Fibroblast of the aortic adventitia (primary cell): ENCODE data around the gene DUSP1. TPM values are rescaled to one million over a fixed set of nuclear protein-coding genes. Genes with fewer than 3 reads are reported as not detected.

ENCODE experiments used
- DNase-seq: peaks from one replicate; pipeline ENCODE4 v3.0.0-alpha.2; 2010; ENCODE audit warnings: low read depth
- H3K4me3 ChIP-seq: 2 replicates; pipeline ENCODE4 v1.5.1; 2011; ENCODE audit warnings: low read depth, mild to moderate bottlenecking, control low read depth, low read length, moderate library complexity
- CTCF ChIP-seq: IDR thresholded peaks from 2 replicates; pipeline ENCODE4 v1.5.1; 2011; ENCODE audit warnings: mild to moderate bottlenecking, low read length, control low read depth, inconsistent platforms; ENCODE audit not compliant: insufficient read depth
- total RNA-seq: library from RNA; depleted of rRNA; stranded (reverse); fragments of >200 nt; gene quantifications from 2 replicates; pipeline ENCODE4 v1.2.3, GENCODE V29; 2012; ENCODE audit warnings: low replicate concordance

The DUSP1 gene
- total RNA-seq, 1 donor = 44.1 TPM

GRCh38 chr5:172775326-172776234, 4.6 kb upstream of the DUSP1 start:
- no peak for TF ChIP-seq CTCF
- peak; percentile 92 for DNase-seq

GRCh38 chr5:172774561-172775315, 3.7 kb upstream of the DUSP1 start:
- TF ChIP-seq CTCF = no peak
- DNase-seq = no peak
- no peak overlapping the region for H3K4me3 ChIP-seq

More at GRCh38 chr5:172775326-172776234, 4.6 kb upstream of the DUSP1 start:
- H3K4me3 ChIP-seq = no peak overlapping the region

GRCh38 chr5:172773481-172774469, 2.8 kb upstream of the DUSP1 start:
- TF ChIP-seq CTCF = peak; percentile 10
- H3K4me3 ChIP-seq = no peak overlapping the region
- peak; percentile 57 for DNase-seq

GRCh38 chr5:172772112-172772906, 1.3 kb upstream of the DUSP1 start:
- peak; percentile 74 for TF ChIP-seq CTCF
- peak overlapping the region; percentile 52 for H3K4me3 ChIP-seq
- peak; percentile 93 for DNase-seq

GRCh38 chr5:172771439-172772111, 580 bp upstream of the DUSP1 start:
- no peak for TF ChIP-seq CTCF
- peak; percentile 70 for DNase-seq
- peak overlapping the region; percentile 60 for H3K4me3 ChIP-seq
